ENCODE measurements around the gene CRAT.

CRAT gene

DNA sequence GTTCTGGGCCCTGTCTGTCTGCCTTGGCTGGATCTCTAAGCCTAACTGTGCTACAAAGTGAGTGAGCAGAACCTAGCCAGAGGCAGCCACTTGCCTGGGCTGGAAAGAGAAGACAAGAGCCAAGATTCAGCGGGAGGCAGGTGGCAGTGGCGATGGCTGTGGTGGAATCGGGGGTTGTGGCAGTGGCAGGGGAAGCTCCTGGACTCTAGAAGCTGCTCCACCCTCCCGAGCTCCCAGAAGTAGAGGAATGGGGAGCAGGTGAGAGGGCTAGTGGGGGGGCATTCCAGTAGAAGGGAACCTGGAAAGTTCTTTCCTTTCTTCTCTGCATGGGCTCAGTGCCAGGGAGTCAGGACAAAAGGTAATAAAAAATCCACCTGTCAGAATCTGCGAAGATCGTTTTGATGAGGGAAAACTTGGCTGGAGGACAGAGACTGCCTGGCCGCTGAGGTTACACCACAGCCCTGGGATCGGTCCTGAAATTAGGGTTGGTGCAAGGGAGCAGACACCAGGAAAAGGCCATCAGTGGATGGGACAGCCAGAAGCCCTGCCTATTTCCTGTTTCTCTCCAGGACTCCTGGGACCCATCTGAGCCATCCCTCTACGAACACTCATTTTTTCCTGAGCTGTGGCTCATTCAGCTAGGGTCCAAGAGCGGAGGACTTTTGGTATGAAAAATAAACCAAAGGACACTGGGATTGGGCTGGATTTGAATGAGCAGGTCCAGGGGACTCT lies 1.6 kb downstream of the CRAT start:
- DNase-seq: no peak

DNA sequence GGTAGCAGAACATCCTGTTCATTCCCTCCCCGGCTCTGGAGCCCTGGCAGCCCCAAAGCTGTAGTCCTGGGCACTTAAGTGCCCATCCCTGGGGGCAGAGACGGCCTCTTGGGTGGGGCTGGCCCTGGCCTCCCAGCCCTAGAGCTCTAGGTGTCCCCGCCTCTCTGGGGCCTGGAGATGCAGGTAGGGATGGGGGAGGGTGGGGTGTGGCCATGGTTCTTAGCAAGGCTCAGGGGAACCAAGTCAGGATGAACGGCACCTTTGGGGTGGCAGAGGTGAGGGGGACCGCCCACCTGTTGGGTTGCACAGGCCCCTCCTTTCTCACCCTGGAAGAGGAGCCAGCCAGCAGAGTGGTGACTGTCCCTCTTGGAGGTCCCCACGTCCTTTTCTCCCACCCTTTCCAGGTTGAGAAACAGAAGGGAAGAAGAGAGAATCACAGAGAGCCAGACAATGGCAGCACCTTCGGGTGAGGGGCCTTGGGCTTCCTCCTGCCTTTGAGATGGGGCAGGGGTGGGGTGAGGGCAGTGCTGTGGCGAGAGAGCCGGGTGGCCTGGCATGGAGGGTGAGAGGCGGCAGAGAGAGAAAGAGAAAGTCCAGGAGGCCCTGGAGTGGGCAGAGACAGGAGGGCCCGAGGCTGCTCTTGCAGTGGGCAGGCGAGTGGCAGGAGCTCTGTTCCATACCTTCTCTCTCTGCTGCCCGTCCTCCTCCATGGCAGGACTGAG lies 2.3 kb downstream of the CRAT start:
- DNase-seq: no peak

DNA sequence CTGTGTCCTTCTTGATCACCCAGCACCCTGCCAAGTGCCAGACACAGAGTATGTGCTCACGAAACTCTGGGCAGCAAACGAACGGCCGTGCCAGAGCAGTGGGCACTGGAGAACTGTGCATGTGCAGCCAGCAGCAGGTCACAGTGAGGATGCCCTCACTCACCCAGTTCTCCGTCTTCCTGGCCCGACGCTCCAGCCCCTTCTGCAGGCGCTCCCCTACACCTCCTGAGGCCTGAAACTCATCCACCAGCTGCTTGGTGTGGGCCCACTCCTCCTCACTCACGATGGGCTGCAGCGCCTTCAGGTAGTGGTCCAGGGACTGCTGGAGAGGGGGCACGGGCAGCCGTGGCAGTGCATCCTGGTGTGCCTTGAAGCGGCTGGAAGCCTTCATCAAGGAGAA lies 2.9 kb downstream of the CRAT start:
- no peak for DNase-seq

DNA sequence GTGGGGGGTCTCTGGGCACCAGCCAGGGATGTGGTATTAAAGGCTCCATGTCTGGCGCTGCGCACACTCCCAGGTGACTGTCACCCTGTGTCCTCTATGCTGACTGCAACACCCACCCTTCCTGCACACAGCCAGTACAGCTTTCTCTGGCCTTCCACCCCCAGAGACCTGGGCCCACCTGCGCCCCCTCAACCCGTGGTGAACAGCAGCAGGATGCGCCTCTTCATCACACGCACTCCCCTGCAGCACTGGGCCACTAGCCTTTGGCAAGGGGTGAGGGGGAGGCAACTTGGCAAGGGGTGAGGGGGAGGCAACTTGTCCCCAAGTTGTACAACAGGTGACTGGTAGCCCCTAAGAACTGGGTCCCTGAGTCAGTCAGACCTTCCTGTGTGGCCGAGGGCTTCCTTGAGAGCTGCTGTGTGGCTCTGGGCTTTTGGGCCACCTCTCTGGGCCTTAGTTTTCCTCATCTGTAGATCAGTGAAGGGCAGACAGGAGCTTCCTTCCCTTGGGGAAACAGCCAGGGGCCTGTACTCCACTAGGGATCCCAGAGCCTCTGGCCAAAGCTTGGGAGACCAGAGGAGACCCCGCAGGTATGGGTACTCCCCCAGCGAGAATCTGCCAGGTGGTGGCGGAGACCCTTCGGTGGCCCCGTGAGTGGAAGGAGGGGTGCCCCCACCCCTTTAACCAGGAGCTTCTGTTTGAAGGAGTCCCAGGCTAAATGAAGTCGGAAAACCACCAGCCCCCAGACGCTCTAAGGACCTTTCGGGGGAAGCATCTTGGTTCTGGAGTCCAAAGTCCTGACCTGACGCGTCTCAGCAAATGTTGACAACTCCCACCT lies 4.5 kb downstream of the CRAT start:
- no peak for DNase-seq

DNA sequence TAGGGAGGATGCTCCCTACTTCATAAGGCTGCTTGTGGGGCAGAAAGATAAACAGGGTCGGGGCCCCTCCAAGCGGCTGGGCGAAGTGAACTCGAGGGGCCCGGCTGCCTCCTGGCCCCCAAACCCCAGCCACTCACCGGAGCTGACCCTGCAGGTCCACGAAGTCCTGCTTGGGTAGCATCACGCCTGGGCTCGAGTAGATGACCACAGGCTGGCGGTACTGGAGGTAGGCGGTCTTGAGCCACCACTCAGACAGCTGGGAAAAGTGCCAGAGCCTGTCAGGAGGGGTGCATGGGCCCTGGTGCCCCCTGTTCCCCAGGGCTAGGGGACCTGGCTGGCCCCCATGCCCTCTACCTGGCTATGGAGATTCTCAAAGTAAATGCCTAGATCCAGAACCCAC lies 6.5 kb downstream of the CRAT start:
- no peak for DNase-seq

DNA sequence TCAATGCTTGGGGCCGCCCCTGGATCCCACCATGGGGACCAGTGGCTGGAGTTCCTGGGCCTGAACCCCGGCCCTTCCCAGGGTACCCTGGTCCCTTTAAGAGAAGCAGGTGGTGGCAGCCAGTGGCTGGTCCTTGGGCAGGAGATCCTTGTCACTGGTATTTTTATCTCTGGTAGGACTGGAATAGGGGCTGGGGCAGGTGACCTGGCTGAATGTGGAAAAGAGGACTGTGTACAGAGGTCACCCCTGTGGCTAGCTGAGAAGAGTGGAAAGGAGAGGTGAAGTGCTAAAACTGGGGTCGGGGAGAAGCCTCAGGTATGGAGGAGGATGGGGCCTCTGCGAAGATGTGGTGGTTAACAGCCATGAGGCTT lies 7.0 kb downstream of the CRAT start:
- no peak for DNase-seq

DNA sequence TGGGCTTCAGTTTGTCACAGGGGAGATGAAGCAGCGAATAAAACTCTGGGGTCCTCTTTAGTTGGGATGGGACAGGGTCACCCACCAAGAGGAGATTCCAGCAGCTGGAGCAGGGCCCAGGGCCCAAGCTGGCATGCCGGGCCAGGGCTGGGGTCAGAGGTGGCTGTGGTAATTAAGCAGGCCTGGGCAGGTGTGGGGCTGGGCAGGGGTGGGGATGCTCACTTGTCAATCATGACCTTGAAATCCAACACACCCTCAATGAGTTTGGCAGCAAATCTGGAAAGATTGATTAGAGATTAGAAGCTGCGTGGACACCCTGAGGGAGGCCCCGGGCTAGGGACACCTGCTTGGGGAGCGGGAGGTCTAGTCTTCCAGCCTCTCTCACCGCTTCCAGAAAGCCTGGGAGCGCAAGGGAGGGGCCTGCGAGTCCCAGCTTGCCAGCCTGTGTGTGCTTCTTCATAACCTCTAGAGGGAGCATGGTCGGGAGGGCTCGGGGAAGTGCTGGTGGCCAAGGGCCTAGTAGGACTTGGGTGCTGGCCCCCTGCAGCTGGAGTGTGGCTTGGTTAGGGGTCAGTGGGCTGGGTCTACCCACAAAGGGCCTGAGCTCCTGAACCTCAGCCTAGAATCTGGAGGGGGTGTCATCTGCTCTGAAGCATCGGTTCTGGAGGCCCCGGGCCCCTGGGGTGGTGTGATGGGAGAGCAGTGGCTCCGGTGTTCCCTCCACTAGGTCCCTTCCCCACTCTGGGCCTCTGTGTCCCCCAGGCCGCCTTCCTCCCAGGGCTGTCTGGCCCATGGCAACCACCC lies 7.6 kb downstream of the CRAT start:
- peak; percentile 41 to 43 for DNase-seq

DNA sequence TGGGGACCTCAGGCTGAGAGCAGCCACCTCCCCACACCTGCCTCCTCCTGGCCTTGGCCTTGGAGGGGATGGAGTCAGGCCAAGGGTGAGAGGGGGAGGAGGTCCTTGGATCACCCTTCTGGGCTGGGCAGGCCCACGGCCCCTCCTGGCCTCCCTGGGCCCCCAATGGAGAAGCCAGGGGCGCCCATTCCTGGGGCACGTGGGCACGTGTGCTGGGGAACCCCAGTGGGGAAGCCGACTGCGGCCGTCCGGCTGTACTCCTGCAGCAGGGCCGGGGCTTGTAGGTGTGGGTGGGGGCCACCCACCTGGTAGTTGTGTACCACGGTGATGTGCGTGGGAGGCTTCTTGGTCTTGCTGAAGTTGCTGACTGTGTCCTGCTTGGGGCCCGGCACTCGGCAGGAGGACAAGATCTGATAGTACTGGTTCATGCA lies 8.5 kb downstream of the CRAT start:
- DNase-seq: no peak

DNA sequence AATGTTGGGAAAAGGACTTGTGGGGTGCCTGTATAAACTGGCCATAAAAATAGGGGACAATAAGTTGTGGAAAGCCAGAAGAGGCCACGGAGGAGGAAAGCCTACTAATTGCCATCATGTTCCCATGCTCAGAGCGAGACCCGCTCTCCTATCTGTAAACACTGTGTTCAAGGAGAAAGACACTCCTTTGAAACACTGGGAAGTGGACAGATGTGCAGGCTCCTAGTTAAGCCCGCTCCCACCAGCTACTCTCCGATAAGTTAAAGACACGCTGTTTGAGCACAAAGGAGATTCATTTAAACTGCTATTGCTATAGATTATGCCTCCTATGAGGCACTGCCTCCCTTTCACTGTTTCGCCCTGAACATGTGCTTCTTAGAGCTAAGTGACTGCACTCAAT lies 9.3 kb downstream of the CRAT start:
- DNase-seq: no peak

DNA sequence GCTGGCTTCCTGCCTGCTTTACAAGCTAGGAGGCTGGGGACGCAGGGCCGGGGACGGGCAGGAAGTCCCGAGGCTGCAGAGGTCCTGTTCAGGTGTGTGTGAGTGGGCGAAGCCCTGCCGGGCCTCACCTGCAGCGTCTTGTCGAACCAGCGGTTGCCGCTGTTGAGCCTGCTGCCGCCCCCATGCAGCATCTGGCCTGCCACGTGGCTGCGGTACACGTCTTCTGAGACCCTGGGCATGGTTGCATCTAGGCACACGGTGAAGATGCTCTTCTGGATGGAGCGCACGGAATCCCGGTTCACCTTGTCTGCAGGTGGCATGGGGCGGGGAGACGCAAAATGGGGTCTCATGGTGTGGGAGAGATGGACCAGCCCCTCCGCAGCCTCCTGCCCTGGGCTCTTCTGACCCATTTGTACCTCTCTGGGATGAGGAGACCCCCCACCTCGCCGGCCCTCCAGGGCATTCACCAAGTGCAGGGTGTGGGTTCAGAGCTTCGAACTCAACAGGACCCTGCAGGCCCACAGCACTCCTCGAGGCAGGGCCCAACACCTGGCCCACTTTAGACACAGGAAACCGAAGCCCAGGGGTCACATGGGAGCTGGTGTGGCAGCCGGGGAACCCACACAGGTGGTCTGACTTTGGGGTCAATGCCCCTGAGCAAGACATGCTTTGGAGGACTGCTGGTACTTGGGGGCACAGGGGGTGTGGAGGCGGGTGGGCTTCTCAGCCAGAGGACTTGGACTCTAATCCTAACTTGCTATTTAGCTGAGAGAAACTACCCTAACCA lies 10.0 kb downstream of the CRAT start:
- no peak for DNase-seq

DNA sequence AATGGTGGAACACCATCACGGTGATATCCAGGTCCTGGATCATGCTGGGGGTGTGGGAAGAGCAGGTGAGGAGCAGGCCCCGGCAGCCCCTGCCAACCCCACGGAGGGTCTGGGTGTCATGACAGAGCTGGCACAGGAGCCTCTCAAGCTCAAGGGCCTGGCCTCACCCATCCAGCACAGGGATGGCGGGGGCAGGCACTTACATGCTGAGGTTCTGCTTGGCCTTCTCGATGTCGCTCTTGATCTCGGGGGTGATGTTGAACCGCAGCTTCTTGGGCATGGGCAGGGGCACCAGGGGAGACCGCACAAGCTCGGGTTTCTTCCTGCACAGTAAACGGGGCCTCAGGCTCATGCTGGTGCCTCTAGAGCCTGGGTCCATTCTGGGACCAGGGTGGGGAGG lies 12.3 kb downstream of the CRAT start:
- DNase-seq: no peak

DNA sequence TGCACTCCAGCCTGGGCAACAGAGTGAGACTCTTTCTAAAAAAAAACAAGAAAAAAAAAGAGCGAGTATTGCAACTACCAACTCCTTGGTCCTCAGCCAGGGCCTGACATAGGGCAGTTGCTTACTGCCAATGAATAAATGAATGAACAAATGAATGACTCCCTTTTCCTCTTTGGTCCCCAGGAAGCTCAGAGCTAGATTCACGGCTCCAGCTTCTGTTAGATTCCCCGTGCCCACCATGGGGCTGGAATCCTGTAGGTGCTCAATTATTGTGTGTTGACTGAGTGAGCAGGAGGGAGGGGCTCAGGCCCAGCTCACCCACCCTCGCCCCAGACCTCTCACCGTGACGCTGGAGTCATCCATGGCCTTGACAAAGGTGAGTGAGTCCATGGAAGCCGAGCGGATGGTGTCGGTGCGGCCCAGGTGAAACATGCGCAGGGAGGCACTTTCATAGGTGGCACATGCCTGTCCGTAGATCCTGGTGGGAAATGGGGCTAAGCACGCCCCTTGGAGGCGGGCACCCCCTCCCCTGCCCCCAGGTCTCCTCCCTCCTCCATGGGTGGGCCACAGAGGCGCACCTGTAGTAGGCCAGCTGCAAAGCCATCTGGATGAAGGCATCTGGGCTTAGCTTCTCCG lies 12.8 kb downstream of the CRAT start:
- no peak for DNase-seq

DNA sequence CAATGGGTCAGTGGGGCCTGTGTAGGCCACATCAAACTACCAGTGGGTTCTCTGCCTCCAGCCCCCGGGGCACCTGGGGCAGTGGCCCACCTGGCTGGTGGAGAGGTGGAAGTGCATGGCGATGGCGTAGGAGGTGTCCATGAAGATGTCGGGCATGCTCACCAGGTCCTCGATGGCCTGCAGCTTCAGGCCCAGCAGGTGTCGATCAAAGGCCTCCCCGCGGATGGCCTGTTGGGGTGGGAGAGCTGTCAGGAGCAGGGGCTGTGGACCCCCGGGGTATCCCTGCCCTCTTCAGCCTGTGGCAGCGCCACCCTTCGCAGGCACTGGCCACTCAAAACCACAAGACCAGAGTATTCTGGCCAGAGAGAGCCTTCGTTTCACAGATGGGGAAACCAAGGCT lies 14.7 kb downstream of the CRAT start:
- no peak for DNase-seq

DNA sequence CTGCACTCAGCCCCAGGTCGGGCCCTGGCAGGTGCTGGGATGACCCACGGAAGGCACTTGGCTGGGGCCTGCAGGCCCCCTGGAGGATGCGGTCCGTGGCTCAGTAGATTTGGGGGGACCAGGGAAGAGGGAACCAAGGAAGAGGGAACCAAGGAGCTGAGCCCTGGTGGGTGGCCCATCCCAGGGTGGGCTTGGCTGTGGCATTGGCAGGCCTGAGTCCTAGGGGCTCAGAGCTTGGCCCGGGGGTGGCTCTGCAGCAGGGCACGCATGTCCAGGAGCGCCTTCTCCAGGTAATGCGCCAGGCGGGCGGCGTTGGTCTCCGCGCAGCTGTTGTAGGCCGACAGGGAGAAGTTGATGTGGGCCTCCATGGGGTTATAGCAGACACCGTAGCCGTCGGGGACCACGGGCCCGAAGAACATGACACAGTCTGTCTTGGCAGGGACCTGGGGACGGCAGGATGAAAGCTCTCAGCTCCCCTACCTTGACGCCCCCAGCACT lies 15.4 kb downstream of the CRAT start:
- DNase-seq: no peak

DNA sequence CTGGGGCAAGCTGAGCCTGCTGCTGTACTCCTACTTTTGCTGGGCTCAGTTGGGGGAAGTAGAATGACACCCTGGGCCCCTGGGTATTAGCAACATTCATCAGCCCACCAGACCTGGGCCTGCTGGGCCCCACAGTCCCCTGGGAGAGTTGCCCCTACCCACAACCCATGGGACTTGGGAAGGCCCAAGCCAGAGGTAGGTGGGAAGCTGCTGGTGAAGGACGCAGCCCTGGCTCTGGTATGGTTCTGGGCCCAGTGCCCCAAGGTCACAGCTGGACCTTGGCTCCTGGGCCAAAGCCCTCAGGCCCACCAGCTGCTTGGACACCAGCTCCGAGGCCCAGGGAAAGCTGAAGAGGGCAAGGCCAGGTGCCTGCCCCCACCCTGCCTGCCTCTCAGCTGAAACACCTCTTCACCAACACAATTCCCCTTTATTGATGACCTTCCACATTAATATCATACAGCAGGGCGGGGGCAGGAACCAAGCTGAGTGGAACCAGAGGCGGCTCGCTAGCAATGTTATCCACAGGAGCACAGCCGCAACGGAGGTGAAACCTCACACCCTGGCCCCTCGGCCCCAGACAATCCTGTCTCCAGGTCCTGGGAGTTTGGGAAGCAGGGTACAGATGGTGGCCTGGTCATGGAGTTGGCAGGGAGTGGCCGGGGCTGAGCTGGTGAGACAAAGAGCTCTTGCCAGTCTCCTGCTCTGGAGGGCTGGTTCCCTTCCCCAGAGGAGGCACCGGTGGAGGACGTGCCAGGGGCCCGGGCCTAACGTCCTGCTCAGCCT lies 16.0 kb downstream of the CRAT start:
- DNase-seq: no peak

DNA sequence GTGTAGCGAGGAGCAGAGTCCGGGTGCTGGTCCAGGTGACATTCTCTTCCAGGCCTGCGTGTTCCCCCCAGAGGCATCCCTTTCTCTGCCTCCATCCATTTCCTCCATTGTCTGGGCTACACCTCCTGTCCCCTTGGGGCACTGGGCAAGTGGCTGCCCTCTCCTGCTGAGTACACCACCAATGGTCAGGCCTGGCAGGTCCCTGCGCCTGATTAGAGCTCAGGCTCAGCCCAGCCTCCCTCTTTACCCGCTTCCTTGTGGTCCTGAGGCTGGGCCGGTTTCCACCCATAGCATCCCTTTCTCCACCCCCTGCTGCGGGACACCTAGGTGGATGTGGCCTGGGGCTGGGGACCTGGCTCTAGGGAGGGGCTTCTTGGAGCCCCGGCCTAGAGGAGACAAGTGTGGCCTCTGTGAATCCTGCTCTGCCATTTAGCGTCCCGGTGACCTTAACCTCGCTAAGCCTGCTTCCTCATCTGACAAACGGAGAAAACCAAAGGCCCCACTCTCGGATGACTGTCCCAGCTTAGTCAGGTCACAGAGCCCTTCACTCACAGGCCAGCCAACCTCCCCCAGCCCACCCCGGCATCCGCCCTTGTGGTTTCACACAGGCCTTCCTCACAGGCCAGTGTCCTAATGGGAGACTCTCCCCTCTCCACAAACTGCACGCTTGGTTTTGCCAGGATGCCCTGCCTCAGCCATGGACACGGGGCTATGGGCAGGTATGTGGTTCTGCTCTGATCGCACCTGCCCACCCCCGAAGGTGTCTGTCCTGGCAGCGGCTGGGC lies 16.8 kb downstream of the CRAT start:
- no peak for DNase-seq

DNA sequence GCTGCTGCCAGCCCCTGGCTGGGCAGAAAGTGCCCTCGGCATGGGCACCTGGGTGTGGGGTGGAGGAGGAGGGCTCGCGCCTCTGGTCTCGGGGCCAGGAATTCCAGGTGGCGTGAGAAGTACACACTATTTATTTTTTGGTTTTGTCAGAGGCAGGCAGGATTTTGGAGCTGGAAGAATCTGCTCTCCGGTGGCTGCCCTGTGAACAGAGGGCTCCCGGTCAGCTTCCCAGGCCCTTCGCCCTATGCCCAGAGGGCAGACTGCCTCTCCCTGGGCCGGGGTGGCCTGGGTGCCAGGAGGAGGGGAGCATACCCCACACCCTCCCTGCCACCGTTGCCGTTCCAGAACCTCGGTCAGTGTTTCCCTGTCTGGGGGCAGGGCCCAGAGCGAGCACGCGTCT lies 21.3 kb downstream of the CRAT start:
- no peak for DNase-seq

DNA sequence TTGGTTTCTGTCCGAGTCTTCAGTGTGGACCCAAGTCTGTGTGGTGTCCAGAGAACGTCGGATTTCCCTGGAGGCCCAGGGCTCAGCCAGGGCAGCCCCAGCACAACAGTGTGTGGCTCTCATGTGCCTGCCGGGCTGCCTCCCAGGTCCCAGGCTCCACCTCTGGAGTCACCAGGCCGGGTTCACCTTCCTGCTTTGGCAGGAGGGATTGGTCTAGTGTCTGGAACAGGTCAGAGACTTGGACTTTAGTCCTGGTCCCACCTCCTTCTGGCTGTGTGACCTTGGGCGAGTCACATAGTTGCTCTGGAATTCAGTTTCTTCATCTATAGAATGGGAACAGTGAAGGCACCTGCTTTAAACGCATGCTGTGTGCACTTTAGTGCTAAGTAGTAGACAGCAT lies 26.5 kb downstream of the CRAT start:
- DNase-seq: no peak

DNA sequence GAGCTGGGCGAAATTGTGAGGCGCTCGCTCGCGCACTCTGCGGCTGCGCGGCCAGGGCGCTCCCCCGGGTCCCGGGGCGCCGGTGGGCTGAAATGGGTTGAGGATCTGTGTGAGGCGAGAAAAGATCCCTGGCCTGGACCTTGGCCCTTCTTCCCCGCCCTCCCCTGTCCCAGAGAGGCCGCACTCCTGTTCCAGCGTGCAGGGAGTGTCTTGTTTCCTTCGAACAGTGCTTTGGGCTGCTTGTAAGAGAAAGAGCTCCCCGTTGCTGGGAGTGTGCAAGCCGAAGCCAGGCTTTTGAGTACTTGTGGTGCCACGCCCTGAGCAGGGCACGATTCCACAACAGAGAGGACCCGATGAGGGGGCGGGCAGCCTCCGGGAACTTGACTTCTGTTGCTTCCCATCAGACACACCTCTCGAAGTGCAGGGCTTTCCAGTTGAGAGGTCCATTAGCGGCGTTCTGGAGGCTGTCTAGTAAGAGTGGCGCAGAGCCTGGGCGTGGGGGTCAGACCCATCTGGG lies 29.1 kb downstream of the CRAT start:
- DNase-seq: no peak

Measured in activated T-cell treated with anti-CD3 and anti-CD28 coated beads, Interleukin-2, amount 50 U/mL, for 48 hours (primary cell).